MCF 10A (cell line): ENCODE results near the gene GALNT9. TPM values are rescaled to one million over a fixed set of nuclear protein-coding genes. Genes with fewer than 3 reads are reported as not detected.

ENCODE experiments used
- BruUV-seq: library from RNA; stranded (reverse); fragments of 400-500 nt; replicated peaks from 2 replicates; lab custom pipeline; 2021; lab: Mats Ljungman, UMichigan
- CTCF ChIA-PET: fragments of 300-600 bp; sonication (Branson Sonifier 250); formaldehyde crosslinking; extraction: SDS; loops from one replicate; lab custom pipeline; 2021; ENCODE audit warnings: antibody characterized with exemption, inconsistent platforms; lab: Yijun Ruan, JAX
- POLR2A ChIA-PET: fragments of 300-600, 350-650 bp; sonication (Branson Sonifier 250); formaldehyde crosslinking; extraction: SDS; loops from one replicate; lab custom pipeline; 2020; ENCODE audit warnings: antibody characterized with exemption, inconsistent platforms; lab: Yijun Ruan, JAX
- DNase-seq: peaks from one replicate; pipeline ENCODE4 v3.0.0-alpha.2; 2018; ENCODE audit not compliant: unreplicated experiment
- H3K27ac Mint-ChIP-seq: one replicate; pipeline ENCODE4 v1.8.0; 2022; ENCODE audit warnings: mild to moderate bottlenecking, low read depth, mixed read lengths; ENCODE audit not compliant: unreplicated experiment
- H3K27me3 Mint-ChIP-seq: one replicate; pipeline ENCODE4 v1.8.0; 2022; ENCODE audit warnings: mixed read lengths; ENCODE audit not compliant: insufficient read depth, unreplicated experiment
- H3K36me3 Mint-ChIP-seq: one replicate; pipeline ENCODE4 v1.8.0; 2022; ENCODE audit warnings: mild to moderate bottlenecking, moderate library complexity, mixed read lengths; ENCODE audit not compliant: insufficient read depth, unreplicated experiment
- H3K4me1 Mint-ChIP-seq: one replicate; pipeline ENCODE4 v1.8.0; 2022; ENCODE audit warnings: mixed read lengths; ENCODE audit not compliant: insufficient read depth, unreplicated experiment
- H3K4me3 Mint-ChIP-seq: one replicate; pipeline ENCODE4 v1.8.0; 2022; ENCODE audit warnings: mild to moderate bottlenecking, moderate library complexity, mixed read lengths; ENCODE audit not compliant: unreplicated experiment
- H3K9me3 Mint-ChIP-seq: one replicate; pipeline ENCODE4 v1.8.0; 2022; ENCODE audit warnings: mixed read lengths; ENCODE audit not compliant: unreplicated experiment
- intact Hi-C: fragments of 100-400 bp; cut with micrococcal nuclease; formaldehyde crosslinking; loops from 2 replicates; pipeline ENCODE4 v1.14.1; 2022
- total RNA-seq: library from RNA; stranded (reverse); gene quantifications from 2 replicates; pipeline ENCODE4 v1.2.3, GENCODE V29; 2022
- TF ChIP-seq, protein P1 (sequence below): fragments of 200-600 bp; IDR thresholded peaks from one replicate; pipeline ENCODE4 v1.8.0; 2022; ENCODE audit warnings: antibody characterized with exemption, mild to moderate bottlenecking; ENCODE audit not compliant: unreplicated experiment

The GALNT9 gene
- total RNA-seq, 1 experiment from 2014 or later = 4.4 TPM

- Mint-ChIP-seq H3K36me3 (no peaks in the 10 kb centered on the region), H3K27ac (no peak overlapping the region), H3K4me3 (no peak overlapping the region), H3K9me3 (no peaks in the 10 kb centered on the region), H3K4me1 (no peaks in the 10 kb centered on the region), H3K27me3 (peaks cover 30% of the 10 kb centered on the region)
- BruUV-seq = no TSS peak
- CTCF ChIA-PET = no interaction called here
- intact Hi-C loops = no loop called here
- no peak for DNase-seq
- TF ChIP-seq, protein P1, sequence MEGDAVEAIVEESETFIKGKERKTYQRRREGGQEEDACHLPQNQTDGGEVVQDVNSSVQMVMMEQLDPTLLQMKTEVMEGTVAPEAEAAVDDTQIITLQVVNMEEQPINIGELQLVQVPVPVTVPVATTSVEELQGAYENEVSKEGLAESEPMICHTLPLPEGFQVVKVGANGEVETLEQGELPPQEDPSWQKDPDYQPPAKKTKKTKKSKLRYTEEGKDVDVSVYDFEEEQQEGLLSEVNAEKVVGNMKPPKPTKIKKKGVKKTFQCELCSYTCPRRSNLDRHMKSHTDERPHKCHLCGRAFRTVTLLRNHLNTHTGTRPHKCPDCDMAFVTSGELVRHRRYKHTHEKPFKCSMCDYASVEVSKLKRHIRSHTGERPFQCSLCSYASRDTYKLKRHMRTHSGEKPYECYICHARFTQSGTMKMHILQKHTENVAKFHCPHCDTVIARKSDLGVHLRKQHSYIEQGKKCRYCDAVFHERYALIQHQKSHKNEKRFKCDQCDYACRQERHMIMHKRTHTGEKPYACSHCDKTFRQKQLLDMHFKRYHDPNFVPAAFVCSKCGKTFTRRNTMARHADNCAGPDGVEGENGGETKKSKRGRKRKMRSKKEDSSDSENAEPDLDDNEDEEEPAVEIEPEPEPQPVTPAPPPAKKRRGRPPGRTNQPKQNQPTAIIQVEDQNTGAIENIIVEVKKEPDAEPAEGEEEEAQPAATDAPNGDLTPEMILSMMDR = no peak
- POLR2A ChIA-PET = no interaction called here
Observed at GRCh38 chr12:132295101-132295526, 34.3 kb downstream of the GALNT9 start.

- Mint-ChIP-seq H3K27ac (no peak overlapping the region), H3K9me3 (no peaks in the 10 kb centered on the region), H3K4me3 (no peak overlapping the region), H3K4me1 (no peaks in the 10 kb centered on the region), H3K27me3 (peaks cover 30% of the 10 kb centered on the region), H3K36me3 (no peaks in the 10 kb centered on the region)
- CTCF ChIA-PET = interaction anchor here (0.7 kb wide), 1 partner anchor 17 kb away, joined by 3 read pairs; no protein-coding TSS in a partner anchor
- no TSS peak for BruUV-seq
- intact Hi-C loops = no loop called here
- POLR2A ChIA-PET = no interaction called here
- TF ChIP-seq, protein P1 = no peak
- DNase-seq = no peak
Observed at GRCh38 chr12:132294121-132295034, 35.0 kb downstream of the GALNT9 start.

GRCh38 chr12:132292328-132293319, 36.8 kb downstream of the GALNT9 start:
- ChIA-PET POLR2A (no interaction called here), CTCF (interaction anchor here (0.6 kb wide), 1 partner anchor 322 kb away, joined by 3 read pairs; no protein-coding TSS in a partner anchor)
- Mint-ChIP-seq H3K36me3 (no peaks in the 10 kb centered on the region), H3K27me3 (peaks cover 30% of the 10 kb centered on the region), H3K9me3 (no peaks in the 10 kb centered on the region), H3K27ac (no peak overlapping the region), H3K4me1 (no peaks in the 10 kb centered on the region), H3K4me3 (no peak overlapping the region)
- no TSS peak for BruUV-seq
- intact Hi-C loops = no loop called here
- no peak for DNase-seq
- TF ChIP-seq, protein P1 = no peak
